HG02884 (cell line): Measurements from ENCODE around the gene NSUN4.
"Not testable (repeated sequence)": the region's sequence is repeated elsewhere in the genome, so short reads cannot be mapped to it uniquely, and the experiment has no call there.

Experiments used
- ATAC-seq: cut with Tn5 transposase; IDR thresholded peaks from one replicate; pipeline ENCODE4 v1.9.1; 2021; ENCODE audit warnings: mild to moderate bottlenecking, moderate library complexity; ENCODE audit not compliant: unreplicated experiment

NSUN4 gene

GRCh38 chr1:46364612-46365011 is 24.0 kb downstream of the NSUN4 start:
- ATAC-seq: no peak

- ATAC-seq: not testable (repeated sequence)
Measured at GRCh38 chr1:46365796-46366195, 25.2 kb downstream of the NSUN4 start.

- ATAC-seq: no peak
Measured at GRCh38 chr1:46367072-46367471, 26.5 kb downstream of the NSUN4 start.

GRCh38 chr1:46367701-46368100 is 27.1 kb downstream of the NSUN4 start:
- ATAC-seq: not testable (repeated sequence)

- no peak for ATAC-seq
Measured at GRCh38 chr1:46368791-46369190, 28.2 kb downstream of the NSUN4 start.

GRCh38 chr1:46369542-46370213 is 29.1 kb downstream of the NSUN4 start:
- ATAC-seq: no peak

GRCh38 chr1:46370214-46370633 is 29.6 kb downstream of the NSUN4 start:
- ATAC-seq: no peak

- ATAC-seq: no peak
Measured at GRCh38 chr1:46372431-46372830, 31.8 kb downstream of the NSUN4 start.

GRCh38 chr1:46379996-46380395 is 39.4 kb downstream of the NSUN4 start:
- no peak for ATAC-seq

- no peak for ATAC-seq
Measured at GRCh38 chr1:46380508-46380907, 39.9 kb downstream of the NSUN4 start.

GRCh38 chr1:46393510-46393909 is 52.9 kb downstream of the NSUN4 start:
- no peak for ATAC-seq

GRCh38 chr1:46394108-46394871 is 53.7 kb downstream of the NSUN4 start, which contains the start of gene FAAH:
Gene FAAH (plus strand): TSS chr1:46394317. CDS start chr1:46394349, 32 bp downstream.
- no peak for ATAC-seq

- no peak for ATAC-seq
Measured at GRCh38 chr1:46394872-46395465, 54.4 kb downstream of the NSUN4 start.

- no peak for ATAC-seq
Measured at GRCh38 chr1:46396441-46397398, 56.1 kb downstream of the NSUN4 start.

- no peak for ATAC-seq
Measured at GRCh38 chr1:46399307-46399706, 58.7 kb downstream of the NSUN4 start.

GRCh38 chr1:46400421-46400820 is 59.8 kb downstream of the NSUN4 start:
- no peak for ATAC-seq

- ATAC-seq: no peak
Measured at GRCh38 chr1:46401154-46401913, 60.7 kb downstream of the NSUN4 start.

GRCh38 chr1:46401964-46402626 is 61.5 kb downstream of the NSUN4 start:
- ATAC-seq: no peak

- no peak for ATAC-seq
Measured at GRCh38 chr1:46403916-46404315, 63.3 kb downstream of the NSUN4 start.
